ENCODE measurements around the gene DHDH.

DHDH gene

DNA sequence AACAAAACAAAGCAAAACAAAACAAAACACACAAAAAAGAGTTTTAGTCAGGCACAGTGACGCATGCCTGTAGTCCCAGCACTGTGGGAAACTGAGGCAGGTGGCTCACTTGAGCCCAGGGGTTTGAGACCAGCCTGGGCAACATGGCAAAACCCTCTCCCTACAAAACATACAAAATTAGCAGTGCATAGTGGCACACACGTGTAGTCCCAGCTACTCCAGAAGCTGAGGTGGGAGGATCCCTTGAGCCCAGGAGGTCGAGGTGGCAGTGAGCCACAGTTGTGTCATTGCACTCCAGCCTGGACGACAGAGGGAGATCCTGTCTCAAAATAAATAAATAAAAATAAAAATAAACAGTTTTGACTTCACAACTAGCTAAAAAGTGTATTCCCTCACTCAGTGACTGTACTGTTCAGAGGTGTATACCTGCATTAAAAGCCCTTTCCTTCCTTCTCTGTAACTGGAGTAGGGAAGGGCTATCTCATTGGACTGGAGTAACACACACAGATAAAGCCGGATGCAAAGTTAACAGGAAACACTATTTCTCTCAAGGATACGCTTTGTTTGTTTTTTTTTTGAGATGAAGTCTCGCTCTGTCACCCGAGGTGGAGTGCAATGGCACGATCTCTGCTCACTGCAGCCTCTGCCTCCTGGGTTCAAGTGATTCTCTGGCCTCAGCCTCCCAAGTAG lies 17.5 kb downstream of the DHDH start:
- no peak for DNase-seq

DNA sequence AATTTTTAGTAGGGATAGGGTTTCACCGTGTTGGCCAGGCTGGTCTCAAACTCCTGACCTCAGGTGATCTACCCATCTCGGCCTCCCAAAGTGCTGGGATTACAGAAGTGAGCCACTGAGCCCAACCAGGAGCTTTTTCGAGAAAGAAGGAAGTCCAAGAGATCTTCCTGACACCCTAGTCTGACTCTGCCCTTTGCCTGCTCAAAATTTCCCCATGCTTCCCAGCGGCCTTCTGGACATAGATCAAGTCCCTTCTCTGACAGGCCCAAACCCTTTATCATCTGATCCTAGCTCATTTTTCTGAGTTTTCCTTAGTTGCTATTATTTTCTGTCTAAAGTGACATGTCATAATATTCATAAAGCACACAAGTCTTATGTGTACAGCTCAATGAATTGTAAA lies 19.6 kb downstream of the DHDH start:
- no peak for DNase-seq

DNA sequence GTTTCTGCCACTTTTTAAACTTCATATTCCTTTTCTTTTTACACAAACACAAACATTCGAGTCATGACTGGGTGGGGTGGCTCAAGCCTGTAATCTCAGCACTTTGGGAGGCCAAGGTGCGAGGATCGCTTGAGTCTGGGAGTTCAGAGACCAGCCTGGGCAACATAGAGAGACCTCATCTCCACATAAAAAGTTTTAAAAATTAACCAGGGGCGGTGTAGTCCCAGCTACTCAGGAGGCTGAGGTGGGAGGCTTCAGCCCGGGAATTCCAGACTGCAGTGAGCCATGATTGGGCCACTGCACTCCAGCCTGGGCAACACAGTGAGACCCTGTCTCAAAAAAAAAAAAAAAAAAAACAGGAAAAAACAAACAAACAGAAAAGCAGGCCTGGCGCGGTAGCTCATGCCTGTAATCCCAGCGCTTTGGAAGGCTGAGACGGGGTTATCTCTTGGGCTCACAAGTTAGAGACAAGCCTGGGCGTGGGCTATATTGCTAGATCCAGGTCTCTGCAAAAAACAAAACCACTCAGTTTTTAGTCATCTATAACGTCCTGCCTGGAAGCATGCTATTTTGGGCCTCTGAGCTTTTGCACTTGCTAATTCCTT lies 20.6 kb downstream of the DHDH start:
- no peak for DNase-seq

DNA sequence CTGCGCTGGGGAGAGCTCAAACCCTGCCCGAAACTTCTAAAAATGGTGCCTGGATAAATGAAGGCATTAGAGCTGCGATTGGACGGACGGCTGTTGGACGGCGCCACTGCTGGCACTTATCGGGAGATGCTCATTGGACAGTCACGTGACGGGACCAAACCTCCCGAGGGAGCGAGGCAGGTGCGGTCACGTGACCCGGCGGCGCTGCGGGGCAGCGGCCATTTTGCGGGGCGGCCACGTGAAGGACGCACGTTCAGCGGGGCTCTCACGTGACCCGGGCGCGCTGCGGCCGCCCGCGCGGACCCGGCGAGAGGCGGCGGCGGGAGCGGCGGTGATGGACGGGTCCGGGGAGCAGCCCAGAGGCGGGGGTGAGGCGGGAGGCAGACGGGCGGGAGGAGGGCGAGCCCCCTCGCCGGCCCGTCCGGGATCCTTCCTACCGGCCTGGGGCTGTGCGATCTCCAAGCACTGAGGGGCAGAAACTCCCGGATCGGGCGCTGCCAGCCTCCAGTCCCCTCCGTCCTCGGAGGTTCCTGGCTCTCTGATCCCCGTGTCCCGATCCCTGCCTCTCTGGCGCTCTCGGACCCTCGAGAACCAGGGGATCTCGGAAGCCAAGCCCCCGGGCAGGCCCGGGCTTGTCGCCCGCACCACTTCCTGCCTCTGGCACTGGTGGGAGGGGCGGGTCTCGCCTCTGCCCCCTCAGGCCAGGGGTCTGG lies 21.3 kb downstream of the DHDH start, which contains the start of gene BAX:
Gene BAX (plus strand): TSS at position 281 of the 713 bp plus-strand sequence. CDS start 54 bp downstream, at position 335.
- peak; percentile 98 for DNase-seq

DNA sequence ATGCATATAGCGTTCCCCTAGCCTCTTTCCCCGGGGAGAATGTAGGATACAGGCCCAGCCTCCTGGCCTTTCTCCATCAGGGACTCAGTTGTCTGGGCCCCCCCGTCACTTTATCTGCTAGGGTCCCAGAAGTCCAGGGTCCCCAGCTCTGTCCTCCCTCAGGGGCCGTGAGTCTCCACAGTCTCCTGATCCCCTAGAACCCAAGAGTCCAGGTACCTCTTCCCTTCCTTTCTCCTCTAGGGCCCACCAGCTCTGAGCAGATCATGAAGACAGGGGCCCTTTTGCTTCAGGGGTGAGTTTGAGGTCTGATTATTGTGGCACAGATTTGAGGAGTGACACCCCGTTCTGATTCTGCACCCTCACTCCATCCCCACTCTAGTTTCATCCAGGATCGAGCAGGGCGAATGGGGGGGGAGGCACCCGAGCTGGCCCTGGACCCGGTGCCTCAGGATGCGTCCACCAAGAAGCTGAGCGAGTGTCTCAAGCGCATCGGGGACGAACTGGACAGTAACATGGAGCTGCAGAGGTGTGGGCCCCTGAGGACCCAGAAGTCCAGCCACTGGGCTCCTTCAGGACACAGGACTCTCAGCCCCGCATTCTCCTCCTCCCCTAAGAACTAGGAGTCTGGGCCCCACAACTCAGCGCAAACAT lies 21.9 kb downstream of the DHDH start:
- no peak for DNase-seq

DNA sequence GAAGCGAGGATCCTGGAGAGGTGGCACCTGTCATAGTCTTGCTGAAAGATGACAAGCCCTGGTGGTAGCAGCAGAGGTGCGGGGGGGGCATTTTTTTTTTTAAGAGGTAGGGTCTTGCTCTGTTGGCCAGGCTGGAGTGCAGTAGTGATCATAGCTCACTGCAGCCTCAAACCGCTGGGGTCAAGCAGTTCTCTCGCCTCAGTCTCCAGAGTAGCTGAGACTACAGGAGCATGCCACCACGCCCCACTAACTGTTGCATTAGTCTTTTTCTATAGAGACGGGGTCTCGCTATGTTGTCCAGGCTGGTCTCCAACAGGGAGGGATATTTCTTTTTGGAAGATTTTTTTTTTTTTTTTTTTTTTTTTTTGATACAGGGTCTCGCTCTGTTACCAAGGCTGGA lies 24.5 kb downstream of the DHDH start:
- DNase-seq: no peak

DNA sequence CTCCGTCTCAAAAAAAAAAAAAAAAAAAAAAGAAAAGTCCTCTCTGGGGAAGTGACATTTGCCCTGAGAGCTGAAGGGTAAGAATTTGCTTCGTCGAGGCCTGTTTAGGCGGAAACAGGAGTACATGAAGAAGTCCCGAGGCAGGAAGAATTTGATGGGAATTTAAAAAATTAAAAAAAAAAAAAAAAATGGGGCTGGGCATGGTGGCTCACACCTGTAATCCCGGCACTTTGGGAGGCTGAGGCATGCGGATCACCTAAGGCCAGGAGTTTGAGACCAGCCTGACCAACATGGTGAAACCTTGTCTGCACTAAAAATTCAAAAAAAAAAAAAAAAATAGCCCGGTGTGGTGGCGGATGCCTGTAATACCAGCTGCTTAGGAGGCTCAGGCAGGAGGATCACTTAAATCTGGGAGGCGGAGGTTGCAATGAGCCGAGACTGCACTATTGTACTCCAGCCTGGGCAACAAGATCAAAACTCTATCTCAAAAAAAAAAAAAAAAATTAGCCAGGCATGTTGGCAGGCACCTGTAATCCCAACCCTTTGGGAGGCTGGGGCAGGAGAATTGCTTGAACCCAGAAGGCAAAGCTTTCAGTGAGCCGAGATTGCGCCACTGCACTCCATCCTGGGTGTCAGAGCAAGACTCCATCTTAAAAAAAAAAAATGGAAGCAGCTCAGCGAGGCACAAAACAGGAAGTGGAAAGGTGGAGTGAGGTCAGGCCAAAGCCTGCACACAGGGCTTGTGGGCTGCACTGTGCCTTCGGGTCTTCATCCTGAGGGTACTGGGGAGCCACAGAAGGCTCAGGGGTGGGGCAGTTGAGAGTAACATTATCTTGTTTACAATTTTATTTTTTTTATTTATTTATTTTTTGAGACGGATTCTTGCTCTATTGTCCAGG lies 26.1 kb downstream of the DHDH start:
- no peak for DNase-seq

DNA sequence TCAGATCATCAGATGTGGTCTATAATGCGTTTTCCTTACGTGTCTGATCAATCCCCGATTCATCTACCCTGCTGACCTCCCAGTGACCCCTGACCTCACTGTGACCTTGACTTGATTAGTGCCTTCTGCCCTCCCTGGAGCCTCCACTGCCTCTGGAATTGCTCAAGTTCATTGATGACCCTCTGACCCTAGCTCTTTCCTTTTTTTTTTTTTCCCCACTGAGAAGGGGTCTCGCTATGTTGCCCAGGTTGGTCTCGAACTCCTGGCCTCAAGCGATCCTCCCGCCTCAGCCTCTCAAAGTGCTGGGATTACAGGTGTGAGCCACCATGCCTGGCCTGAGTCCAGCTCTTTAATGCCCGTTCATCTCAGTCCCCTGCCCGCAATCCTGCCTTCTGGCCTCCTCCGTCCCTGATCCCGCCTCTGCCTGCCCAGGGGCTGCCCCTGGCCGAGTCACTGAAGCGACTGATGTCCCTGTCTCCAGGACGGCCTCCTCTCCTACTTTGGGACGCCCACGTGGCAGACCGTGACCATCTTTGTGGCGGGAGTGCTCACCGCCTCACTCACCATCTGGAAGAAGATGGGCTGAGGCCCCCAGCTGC lies 27.7 kb downstream of the DHDH start:
- DNase-seq: peak; percentile 67

DNA sequence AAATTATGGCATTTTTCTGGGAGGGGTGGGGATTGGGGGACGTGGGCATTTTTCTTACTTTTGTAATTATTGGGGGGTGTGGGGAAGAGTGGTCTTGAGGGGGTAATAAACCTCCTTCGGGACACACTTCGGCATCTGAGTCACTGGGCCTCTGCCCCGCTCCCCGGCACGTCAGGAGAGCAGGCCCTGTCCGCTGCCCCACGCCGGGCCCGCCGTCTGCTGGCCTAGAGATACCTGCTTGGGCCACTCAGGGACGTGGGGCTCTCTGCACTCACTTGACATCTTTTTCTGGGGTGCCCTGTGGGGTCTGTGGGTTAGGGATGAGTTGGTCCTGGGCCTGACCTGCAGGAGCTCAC lies 28.2 kb downstream of the DHDH start:
- peak; percentile 64 for DNase-seq

DNA sequence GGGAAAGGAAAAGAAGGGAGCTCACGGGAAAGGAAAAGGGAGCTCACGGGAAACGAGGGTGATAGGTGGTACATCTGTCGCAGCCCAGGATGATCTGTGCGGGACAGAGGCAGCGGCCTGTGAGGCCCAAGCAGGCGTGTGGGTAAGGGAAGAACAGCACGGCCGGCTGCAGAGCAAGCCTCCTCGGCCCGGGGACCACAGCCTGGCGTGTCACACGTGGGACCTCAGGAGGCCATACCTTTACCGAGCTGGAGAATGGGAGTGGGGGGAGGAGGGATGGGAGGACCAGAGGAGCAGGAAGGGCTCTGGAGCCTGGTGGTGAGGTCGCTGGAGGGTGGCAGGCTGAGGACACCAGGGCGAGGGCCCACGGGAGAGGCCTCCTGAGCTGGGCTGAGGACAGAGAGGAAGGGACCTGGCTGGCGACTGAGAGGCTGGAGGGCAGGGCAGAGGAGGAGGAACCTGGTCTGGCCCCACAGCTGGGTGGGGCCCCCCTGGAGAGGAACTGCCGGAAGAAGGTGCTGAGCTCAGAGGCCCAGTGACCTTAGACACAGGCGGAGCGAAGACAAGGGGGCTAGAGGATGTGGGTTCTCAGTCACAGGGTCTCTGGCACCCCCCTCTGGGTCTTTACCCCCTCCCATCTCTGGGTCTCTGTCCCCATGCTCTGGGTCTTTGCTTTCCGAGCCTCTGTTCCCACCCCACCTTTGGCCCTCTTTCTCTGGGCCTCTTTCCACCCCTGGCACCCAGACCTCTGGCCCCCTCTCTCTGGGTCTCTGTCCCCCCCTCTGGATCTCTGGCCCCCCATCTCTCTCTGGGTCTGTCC lies 28.7 kb downstream of the DHDH start:
- peak; percentile 80 for DNase-seq

DNA sequence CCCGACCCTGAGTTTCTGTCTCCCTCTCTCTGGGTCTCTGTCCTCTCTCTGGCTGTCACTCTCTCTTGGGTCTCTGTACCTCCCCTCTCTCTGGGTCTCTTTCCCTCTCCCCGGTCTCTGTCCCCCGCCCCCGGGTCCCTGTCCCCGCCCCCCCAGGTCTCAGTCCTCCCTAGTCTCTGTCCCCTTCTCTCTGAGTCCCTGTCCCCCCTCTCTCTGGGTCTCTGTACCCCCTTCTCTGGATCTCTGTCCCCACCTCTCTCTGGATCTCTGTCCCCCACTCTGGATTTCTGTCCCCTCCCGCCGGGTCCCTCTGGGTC lies 29.3 kb downstream of the DHDH start:
- DNase-seq: no peak

DNA sequence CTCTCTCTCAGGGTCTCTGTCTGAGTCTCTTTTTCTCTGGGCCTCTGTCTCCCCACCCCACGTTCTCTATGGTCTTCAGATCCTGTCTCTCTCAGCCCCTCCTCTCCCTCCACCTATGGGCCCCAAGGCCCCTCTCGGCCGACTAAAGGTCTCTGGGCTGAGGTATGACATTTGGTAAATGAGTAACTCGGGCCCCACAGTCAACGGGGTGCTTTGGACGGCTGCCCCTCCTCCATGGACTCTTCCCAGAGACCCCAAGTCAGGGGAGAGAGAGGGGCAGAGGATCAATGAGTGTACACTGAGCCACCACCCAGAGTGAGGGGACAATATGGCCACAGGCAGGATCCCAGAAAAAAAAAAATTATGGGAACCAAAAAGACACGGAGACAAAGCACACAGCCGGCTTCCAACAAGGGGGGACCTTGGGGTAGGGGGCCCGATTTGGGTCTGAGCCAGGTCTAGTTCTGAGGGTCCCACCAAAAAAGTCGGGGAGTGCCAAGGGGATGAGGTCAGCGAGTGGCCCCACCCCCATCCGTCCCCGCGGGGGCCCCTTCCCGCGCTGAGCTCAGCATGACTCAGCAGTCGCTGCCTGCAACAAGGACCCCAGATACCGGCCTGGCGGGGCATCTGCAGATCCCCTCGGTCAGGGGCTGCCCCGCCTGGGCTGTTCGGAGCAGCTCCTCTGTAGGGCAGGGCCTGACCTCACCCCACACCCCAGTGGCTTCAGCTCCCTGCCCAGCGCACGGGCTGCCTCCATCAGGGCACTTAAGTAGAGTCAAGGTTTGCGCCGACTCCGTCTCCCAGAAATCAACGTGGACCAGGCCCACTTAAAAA lies 30.1 kb downstream of the DHDH start:
- peak; percentile 92 for DNase-seq

DNA sequence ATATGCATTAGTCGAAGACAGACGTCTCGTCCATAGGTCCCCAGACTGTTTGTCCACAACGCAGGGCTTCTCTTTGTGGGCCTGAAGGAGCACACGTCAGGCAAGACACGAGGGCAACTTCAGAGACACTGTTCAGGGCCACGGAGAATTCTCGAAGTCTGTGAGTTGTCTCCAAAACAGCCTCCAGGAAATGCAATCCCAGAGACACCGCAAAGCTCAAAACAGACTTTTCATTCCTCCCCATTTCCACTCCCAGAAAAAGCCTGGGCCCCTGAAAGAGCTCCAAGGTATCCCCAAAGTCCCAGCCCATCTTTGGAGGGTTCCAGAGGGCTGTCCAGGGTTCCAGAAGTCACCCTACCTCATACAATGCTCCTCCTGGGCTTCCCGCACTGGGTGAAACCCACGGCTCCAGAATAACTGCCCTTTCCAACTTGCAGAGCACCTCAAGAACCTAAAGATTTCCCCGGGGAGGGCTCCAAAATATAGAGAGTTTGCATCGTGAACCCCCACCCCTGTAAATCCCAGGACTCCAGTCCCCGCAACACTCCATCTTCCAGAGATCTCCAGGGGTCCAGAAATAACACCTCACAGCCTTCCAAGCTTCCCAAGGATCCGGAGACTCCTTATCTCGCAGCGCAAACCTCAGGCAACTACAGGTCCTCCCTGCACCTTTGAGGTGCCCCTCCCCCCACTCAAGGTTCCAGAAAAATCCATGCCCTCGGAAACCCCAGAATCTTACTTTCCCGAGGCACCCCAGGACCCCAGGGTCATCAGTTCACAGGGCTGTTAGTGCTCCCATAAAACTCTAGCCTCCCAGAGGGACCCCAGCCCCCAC lies 30.9 kb downstream of the DHDH start:
- no peak for DNase-seq

DNA sequence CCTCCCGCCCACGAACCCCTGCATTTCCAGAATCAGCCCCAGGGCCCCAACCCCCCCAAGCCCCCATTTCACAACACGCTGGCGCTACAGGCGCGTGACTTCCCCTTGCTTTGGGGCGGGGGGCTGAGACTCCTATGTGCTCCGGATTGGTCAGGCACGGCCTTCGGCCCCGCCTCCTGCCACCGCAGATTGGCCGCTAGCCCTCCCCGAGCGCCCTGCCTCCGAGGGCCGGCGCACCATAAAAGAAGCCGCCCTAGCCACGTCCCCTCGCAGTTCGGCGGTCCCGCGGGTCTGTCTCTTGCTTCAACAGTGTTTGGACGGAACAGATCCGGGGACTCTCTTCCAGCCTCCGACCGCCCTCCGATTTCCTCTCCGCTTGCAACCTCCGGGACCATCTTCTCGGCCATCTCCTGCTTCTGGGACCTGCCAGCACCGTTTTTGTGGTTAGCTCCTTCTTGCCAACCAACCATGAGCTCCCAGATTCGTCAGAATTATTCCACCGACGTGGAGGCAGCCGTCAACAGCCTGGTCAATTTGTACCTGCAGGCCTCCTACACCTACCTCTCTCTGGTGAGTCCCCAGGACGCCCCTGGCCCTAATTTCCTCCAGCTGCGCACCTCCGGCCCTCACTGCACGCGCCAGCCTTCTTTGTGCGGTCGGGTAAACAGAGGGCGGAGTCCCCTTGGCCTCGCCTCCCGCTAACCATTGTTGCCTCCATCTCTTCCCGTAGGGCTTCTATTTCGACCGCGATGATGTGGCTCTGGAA lies 31.7 kb downstream of the DHDH start, which contains the start of gene FTL:
Gene FTL (plus strand): TSS at position 270 of the 766 bp plus-strand sequence. CDS start 199 bp downstream, at position 469.
- peak; percentile 98 for DNase-seq

DNA sequence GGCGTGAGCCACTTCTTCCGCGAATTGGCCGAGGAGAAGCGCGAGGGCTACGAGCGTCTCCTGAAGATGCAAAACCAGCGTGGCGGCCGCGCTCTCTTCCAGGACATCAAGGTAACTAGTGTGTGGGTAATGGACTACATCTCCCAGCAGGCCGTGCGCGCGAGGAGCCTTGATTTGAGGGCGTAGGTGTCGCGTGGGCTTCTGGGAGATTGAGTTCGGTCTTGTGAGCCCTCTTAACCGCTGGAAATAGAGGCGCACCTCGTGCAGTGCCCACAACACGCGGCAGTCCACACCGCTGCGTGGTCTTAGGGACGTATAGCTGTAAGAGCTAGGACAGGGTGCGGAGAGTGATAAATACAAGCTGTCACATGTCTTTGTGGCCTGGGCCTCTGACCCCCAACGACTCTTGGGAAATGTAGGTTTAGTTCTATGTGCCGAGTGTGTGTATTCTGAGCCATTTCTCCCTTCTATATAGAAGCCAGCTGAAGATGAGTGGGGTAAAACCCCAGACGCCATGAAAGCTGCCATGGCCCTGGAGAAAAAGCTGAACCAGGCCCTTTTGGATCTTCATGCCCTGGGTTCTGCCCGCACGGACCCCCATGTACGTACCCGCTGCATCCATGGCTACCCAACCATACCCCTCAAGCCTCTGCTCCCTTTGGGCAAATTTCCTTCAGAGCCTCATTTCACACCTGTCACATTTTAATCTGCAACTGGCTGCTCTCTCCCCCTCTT lies 32.5 kb downstream of the DHDH start:
- peak; percentile 90 for DNase-seq

DNA sequence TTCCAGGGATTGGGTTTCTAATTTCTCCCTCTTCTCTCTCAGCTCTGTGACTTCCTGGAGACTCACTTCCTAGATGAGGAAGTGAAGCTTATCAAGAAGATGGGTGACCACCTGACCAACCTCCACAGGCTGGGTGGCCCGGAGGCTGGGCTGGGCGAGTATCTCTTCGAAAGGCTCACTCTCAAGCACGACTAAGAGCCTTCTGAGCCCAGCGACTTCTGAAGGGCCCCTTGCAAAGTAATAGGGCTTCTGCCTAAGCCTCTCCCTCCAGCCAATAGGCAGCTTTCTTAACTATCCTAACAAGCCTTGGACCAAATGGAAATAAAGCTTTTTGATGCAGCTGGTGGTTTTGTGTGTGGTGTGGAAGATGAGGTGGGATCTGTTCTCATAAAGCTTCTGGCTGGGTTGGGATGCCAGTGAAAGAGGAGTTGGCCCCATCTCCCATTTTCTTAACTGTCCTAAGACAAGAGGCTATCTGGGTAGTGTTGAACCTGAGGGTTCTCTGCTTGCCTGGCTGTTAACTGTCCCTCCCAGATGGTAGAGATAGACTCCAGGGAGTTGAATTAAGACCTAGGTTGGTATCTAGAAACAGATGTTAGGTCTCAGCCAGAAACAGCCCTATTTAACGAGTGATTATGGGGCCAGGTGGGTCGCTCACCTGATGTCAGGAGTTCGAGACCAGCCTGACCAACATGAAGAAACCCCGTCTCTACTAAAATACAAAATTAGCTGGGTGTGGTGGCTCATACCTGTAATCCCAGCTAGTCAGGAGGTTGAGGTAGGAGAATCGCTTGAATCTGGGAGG lies 33.2 kb downstream of the DHDH start:
- DNase-seq: no peak
